K562 (cell line): ENCODE measurements around the gene PTBP2. TPM values are rescaled to one million over a fixed set of nuclear protein-coding genes. Genes with fewer than 3 reads are reported as not detected.

ENCODE experiments used
- ATAC-seq: fragments of 200-7000 bp; cut with Tn5 transposase; 3 replicates; pipeline ENCODE4 v1.9.1; 2020; ENCODE audit warnings: moderate library complexity
- BruUV-seq: library from RNA; stranded (reverse); fragments of 400-500 nt; replicated peaks from 2 replicates; lab custom pipeline; 2021; lab: Mats Ljungman, UMichigan
- CTCF ChIA-PET: fragments of 300-600 bp; formaldehyde crosslinking; extraction: SDS; loops from one replicate; lab custom pipeline; 2021; ENCODE audit warnings: low intra/inter-chr PET ratio; lab: Yijun Ruan, JAX
- POLR2A ChIA-PET: fragments of 300-600, 350-650 bp; sonication (Branson Sonifier 250); formaldehyde crosslinking; extraction: SDS; loops from one replicate; lab custom pipeline; 2021; ENCODE audit warnings: antibody characterized with exemption, inconsistent platforms; lab: Yijun Ruan, JAX
- DNase-seq, 4 experiments: peaks; one replicate each; pipeline versions ENCODE4 v3.0.0 to v3.0.0-alpha.2; 2011 to 2018; ENCODE audit warnings: low spot score in 3 of 4, mixed read lengths in 3 of 4; ENCODE audit errors: extremely low read depth in 1 of 4
- FAIRE-seq: peaks from 2 replicates; lab custom pipeline; 2011; peaks lifted over from hg19 to GRCh38; lab: Jason Lieb, UNC
- H2AFZ ChIP-seq: 2 replicates; pipeline ENCODE4 v1.6.0; 2011; ENCODE audit warnings: low read depth, low read length, control low read depth, inconsistent platforms
- H3K27ac ChIP-seq: fragments of 200-600 bp; 3 replicates; pipeline ENCODE4 v1.8.0; 2011; ENCODE audit warnings: low read depth, mild to moderate bottlenecking, control low read depth, inconsistent platforms, low read length, moderate library complexity, mixed read lengths; ENCODE audit errors: extremely low read depth
- H3K27me3 ChIP-seq, 2 experiments: fragments of 300-600 bp in 1 of 2; 2 replicates in 1 of 2; 3 replicates in 1 of 2; pipeline versions ENCODE4 v1.6.0 to v1.8.0; 2011; ENCODE audit warnings: inconsistent platforms in 2 of 2, low read length in 2 of 2, mild to moderate bottlenecking in 1 of 2, mixed read lengths in 1 of 2, moderate library complexity in 1 of 2; ENCODE audit not compliant: control insufficient read depth in 2 of 2, insufficient read depth in 2 of 2
- H3K36me3 ChIP-seq: fragments of 300-600 bp; 3 replicates; pipeline ENCODE4 v1.8.0; 2011; ENCODE audit warnings: mild to moderate bottlenecking, low read length, inconsistent platforms; ENCODE audit not compliant: control insufficient read depth, insufficient read depth
- H3K4me1 ChIP-seq, 2 experiments: fragments of 200-600 bp in 1 of 2; replicated peaks in 1 of 2; 2 replicates in 1 of 2; 3 replicates in 1 of 2; pipeline versions ENCODE4 v1.5.1 to v1.8.0; 2011; ENCODE audit warnings: inconsistent platforms in 2 of 2, low read length in 2 of 2, mild to moderate bottlenecking in 1 of 2, mixed read lengths in 1 of 2, moderate library complexity in 1 of 2; ENCODE audit not compliant: control insufficient read depth in 2 of 2, insufficient read depth in 2 of 2
- H3K4me2 ChIP-seq: 2 replicates; pipeline ENCODE4 v1.6.1; 2011; ENCODE audit warnings: low read length, control low read depth, inconsistent platforms, mixed read lengths; ENCODE audit not compliant: insufficient read depth
- H3K4me3 ChIP-seq: fragments of 200-600 bp; sonication (generic), shearing (Covaris generic); 2 replicates; pipeline ENCODE4 v1.5.1; 2016; ENCODE audit warnings: control low read depth, inconsistent platforms
- H3K79me2 ChIP-seq: fragments of 200-600 bp; 3 replicates; pipeline ENCODE4 v1.8.0; 2011; ENCODE audit warnings: low read length, inconsistent platforms; ENCODE audit not compliant: control insufficient read depth, insufficient read depth
- H3K9ac ChIP-seq, 2 experiments: 2 replicates each; pipeline versions ENCODE4 v1.6.0 to v1.6.1; 2011; ENCODE audit warnings: low read depth in 2 of 2, low read length in 2 of 2, control low read depth in 1 of 2, inconsistent platforms in 1 of 2, mild to moderate bottlenecking in 1 of 2, mixed read lengths in 1 of 2; ENCODE audit not compliant: insufficient read depth in 1 of 2
- H3K9me1 ChIP-seq: one replicate; pipeline ENCODE4 v1.6.0; 2011; ENCODE audit warnings: inconsistent platforms, mild to moderate bottlenecking, low read length, moderate library complexity; ENCODE audit not compliant: control insufficient read depth, insufficient read depth
- H3K9me3 ChIP-seq: replicated peaks from 2 replicates; pipeline ENCODE4 v1.5.1; 2011; ENCODE audit warnings: low read depth, low read length, inconsistent platforms; ENCODE audit not compliant: control insufficient read depth, insufficient read depth
- H4K20me1 ChIP-seq: replicated peaks from 2 replicates; pipeline ENCODE4 v1.6.1; 2011; ENCODE audit warnings: low read length, inconsistent platforms, mixed read lengths; ENCODE audit not compliant: control insufficient read depth, insufficient read depth
- EGR1 ChIP-seq: fragments of 450-650 bp; conservative IDR thresholded peaks from 2 replicates; pipeline ENCODE4 v1.6.1; 2017; ENCODE audit warnings: mild to moderate bottlenecking
- EZH2 ChIP-seq: IDR thresholded peaks from 2 replicates; pipeline ENCODE4 v1.6.1; 2012; ENCODE audit warnings: low read depth, mild to moderate bottlenecking, inconsistent platforms, low read length, borderline replicate concordance
- HDAC8 ChIP-seq: fragments of 450-650 bp; IDR thresholded peaks from 2 replicates; pipeline ENCODE4 v1.6.1; 2016; ENCODE audit warnings: mild to moderate bottlenecking, missing genetic modification characterization, moderate library complexity, missing compliant biosample characterization
- MAFK ChIP-seq: IDR thresholded peaks from 2 replicates; pipeline ENCODE4 v1.6.1; 2011; ENCODE audit warnings: low read length, improper control_type of control experiment
- POLR3G ChIP-seq: IDR thresholded peaks from 2 replicates; pipeline ENCODE4 v1.6.1; 2011; ENCODE audit not compliant: insufficient read length, insufficient replicate concordance; ENCODE audit errors: extremely low read depth
- RB1 ChIP-seq: fragments of 450-650 bp; IDR thresholded peaks from 2 replicates; pipeline ENCODE4 v1.6.1; 2017; ENCODE audit warnings: low read depth, mild to moderate bottlenecking
- UBTF ChIP-seq, 2 experiments: IDR thresholded peaks; 2 replicates each; pipeline ENCODE4 v1.6.1; 2012; ENCODE audit warnings: improper control_type of control experiment in 2 of 2, low read depth in 2 of 2, low read length in 2 of 2, borderline replicate concordance in 1 of 2
- ZFPM2 ChIP-seq: fragments of 250-450 bp; sonication (Bioruptor Pico); IDR thresholded peaks from 2 replicates; pipeline ENCODE4 v1.5.1; 2022; ENCODE audit warnings: mild to moderate bottlenecking
- ZHX1 ChIP-seq: fragments of 150-350 bp; conservative IDR thresholded peaks from 2 replicates; pipeline ENCODE4 v1.6.1; 2014; ENCODE audit warnings: low read length
- ZNF133 ChIP-seq: fragments of 250-450 bp; sonication (Bioruptor Pico); IDR thresholded peaks from 2 replicates; pipeline ENCODE4 v1.4.0; 2020; ENCODE audit warnings: mild to moderate bottlenecking
- ZNF780A ChIP-seq: fragments of 250-450 bp; sonication (Bioruptor Pico); IDR thresholded peaks from 2 replicates; pipeline ENCODE4 v1.5.0; 2021; ENCODE audit warnings: mild to moderate bottlenecking
- WGBS: fragments of 100-300 bp; shearing (Covaris generic); methylation state at CpG from one replicate; pipeline ENCODE4 v1.1.6; 2016; ENCODE audit warnings: low coverage, mixed read lengths; ENCODE audit not compliant: insufficient coverage; ENCODE audit errors: missing lambda C conversion rate; 5-methylcytosine and 5-hydroxymethylcytosine counted together
- in situ Hi-C: fragments of 300-500 bp; cut with MboI; formaldehyde crosslinking; loops from 4 replicates; pipeline ENCODE4 v1.15.0; 2018; ENCODE audit warnings: inconsistent platforms, mixed read lengths
- intact Hi-C: fragments of 100-400 bp; cut with micrococcal nuclease; formaldehyde crosslinking; loops from 2 replicates; pipeline ENCODE4 v1.14.2; 2022
- polyA plus RNA-seq, 8 experiments: library from polyadenylated mRNA; depleted of rRNA in 4 of 8; stranded (reverse) in 5 of 8; unstranded in 3 of 8; fragments of >200 nt; fragmentation: Nextera tagmentation in 2 of 8; fragmentation: Illumina TruSeq in 1 of 8; extraction: Ambion mirVana in 2 of 8; extraction: Trizol in 1 of 8; gene quantifications; 2 replicates each; pipeline versions ENCODE4 v1.2.1 to v1.2.3, GENCODE V29; 2011 to 2014; ENCODE audit warnings: inconsistent platforms in 1 of 8, missing spikeins in 1 of 8
- total RNA-seq, 7 experiments: library from RNA; depleted of rRNA in 6 of 7; stranded (reverse); fragments of >200 nt in 6 of 7; fragmentation: Illumina TruSeq in 2 of 7; extraction: Trizol in 2 of 7; gene quantifications; 2 replicates each; pipeline versions ENCODE4 v1.2.1 to v1.2.3, GENCODE V29; 2011 to 2021; ENCODE audit warnings: low replicate concordance in 1 of 7
- TF ChIP-seq, protein P1 (sequence below): fragments of 450-650 bp; IDR thresholded peaks from one replicate; pipeline ENCODE4 v1.6.1; 2018; ENCODE audit warnings: mild to moderate bottlenecking, moderate library complexity; ENCODE audit not compliant: partially characterized antibody

PTBP2 gene
- total and polyA plus RNA-seq, 9 of the 15 experiments (the other 6 are each of a cell fraction or from before 2014, with no cell fraction given) = 9.8 to 30.6 (median 19.0) TPM

DNA sequence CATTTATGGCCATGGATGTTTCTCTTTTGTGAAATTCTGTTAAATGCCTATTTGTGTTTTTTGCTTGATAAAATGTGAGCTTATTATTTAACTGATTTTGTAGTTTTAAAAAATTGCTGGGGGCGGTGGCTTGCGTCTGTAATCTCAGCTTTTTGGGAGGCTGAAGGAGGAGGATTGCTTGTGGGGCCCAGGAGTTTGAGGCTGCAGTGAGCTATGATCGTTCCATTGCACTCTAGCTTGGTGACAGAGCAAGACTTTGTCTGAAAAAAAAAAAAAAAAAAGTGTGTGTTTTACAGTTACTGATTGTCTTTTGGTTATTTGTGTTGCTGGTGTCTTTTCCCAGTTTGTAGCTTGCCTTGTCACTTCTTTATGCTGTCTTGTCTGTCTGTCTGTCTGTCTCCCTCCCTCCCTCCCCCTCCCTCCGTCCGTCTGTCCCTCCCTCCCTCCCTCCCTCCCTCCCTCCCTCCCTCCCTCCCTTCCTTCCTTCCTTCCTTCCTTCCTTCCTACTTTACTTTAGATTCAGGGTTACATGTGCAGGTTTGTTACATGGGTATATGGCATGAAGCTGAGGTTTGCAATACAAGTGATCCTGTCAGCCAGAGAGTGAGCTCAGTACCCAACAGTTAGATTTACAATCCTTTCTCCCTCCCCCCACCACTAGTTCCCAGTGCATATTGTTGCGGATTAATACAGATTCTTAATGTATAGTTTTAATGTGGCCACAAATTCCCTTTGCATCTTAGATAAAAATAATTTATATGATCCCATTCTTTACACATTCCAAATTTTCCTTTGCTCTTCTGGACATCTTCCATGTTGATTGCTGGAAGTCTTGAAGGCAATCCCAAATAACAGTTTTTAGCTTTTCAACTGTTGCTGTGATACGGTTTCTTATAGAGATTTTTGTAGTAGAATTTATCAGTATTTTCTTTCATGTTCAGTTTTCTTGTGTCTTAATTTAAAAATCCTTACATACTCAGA, 25.1 kb downstream of the PTBP2 start:
- BruUV-seq = no TSS peak
- ChIA-PET POLR2A (interaction anchor here (0.6 kb wide), 1 partner anchor 15 kb away, joined by 4 read pairs; no protein-coding TSS in a partner anchor), CTCF (no interaction called here)
- Histone ChIP-seq H3K4me1 (no peaks in the 10 kb centered on the region), H3K9me3 (no peaks in the 10 kb centered on the region), H3K36me3 (peaks cover 36% of the 10 kb centered on the region; the same call in 2 of the 3 replicates), H3K27me3 (no peaks in the 10 kb centered on the region), H2AFZ (no peak overlapping the region), H3K4me3 (no peak overlapping the region), H3K27ac (no peak overlapping the region), H3K9ac (no peak overlapping the region), H3K4me2 (no peak overlapping the region), H4K20me1 (no peaks in the 10 kb centered on the region), H3K79me2 (peaks cover 98% of the 10 kb centered on the region), H3K9me1 (no peaks in the 10 kb centered on the region)
- no peak for DNase-seq
- 77% methylated on average over 5 of the region's 7 CpGs for WGBS
- FAIRE-seq = no peak
- peak; percentile 58 for ATAC-seq
- in situ Hi-C loops = no loop called here
- intact Hi-C loops = no loop called here
- TF ChIP-seq EZH2 (no peak), ZHX1 (no peak), EGR1 (no peak), POLR3G (no peak), HDAC8 (tag) (no peak), UBTF (IDR thresholded peaks at IDR 0.05; ENCODE audit: borderline replicate concordance in 1 of 2, low read depth in 2 of 2, low read length in 2 of 2) (no peak), RB1 (no peak), MAFK (no peak), ZFPM2 (CRISPR knock-in tag) (no peak), ZNF780A (CRISPR knock-in tag) (no peak), ZNF133 (no peak)
- TF ChIP-seq, protein P1, sequence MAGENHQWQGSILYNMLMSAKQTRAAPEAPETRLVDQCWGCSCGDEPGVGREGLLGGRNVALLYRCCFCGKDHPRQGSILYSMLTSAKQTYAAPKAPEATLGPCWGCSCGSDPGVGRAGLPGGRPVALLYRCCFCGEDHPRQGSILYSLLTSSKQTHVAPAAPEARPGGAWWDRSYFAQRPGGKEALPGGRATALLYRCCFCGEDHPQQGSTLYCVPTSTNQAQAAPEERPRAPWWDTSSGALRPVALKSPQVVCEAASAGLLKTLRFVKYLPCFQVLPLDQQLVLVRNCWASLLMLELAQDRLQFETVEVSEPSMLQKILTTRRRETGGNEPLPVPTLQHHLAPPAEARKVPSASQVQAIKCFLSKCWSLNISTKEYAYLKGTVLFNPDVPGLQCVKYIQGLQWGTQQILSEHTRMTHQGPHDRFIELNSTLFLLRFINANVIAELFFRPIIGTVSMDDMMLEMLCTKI = no peak
